ENCODE data around the gene ERBB3. TPM values are rescaled to one million over a fixed set of nuclear protein-coding genes. Genes with fewer than 3 reads are reported as not detected.

ERBB3 gene
- total RNA-seq, 1 experiment from 2014 or later, result 64.3 TPM

GRCh38 chr12:56117778-56118687 lies 38.1 kb downstream of the ERBB3 start, which contains the start of gene ZC3H10 (continued):
- TF ChIP-seq PRDM15 (CRISPR knock-in tag; IDR thresholded peaks at IDR 0.05) (no peak), ZNF416 (CRISPR knock-in tag; IDR thresholded peaks at IDR 0.05) (peak; percentile 100), ZNF219 (CRISPR knock-in tag; IDR thresholded peaks at IDR 0.05; ENCODE audit: borderline replicate concordance) (no peak), HMGA2 (CRISPR knock-in tag; IDR thresholded peaks at IDR 0.05) (no peak), MAX (CRISPR knock-in tag; IDR thresholded peaks at IDR 0.05) (peak; percentile 94), AFF4 (CRISPR knock-in tag; IDR thresholded peaks at IDR 0.05; ENCODE audit: borderline replicate concordance) (peak; percentile 99), ARID4B (CRISPR knock-in tag; IDR thresholded peaks at IDR 0.05; ENCODE audit: borderline replicate concordance) (peak; percentile 97), ZNF138 (CRISPR knock-in tag; conservative IDR thresholded peaks at IDR 0.05) (peak; percentile 82; the same call in 1 of the 2 replicates), ATF6 (CRISPR knock-in tag; IDR thresholded peaks at IDR 0.05) (no peak), ZNF532 (CRISPR knock-in tag; IDR thresholded peaks at IDR 0.05; ENCODE audit: borderline replicate concordance) (peak; percentile 99), ZNF512 (CRISPR knock-in tag; IDR thresholded peaks at IDR 0.05; ENCODE audit: borderline replicate concordance) (no peak), FOXP1 (CRISPR knock-in tag; IDR thresholded peaks at IDR 0.05; ENCODE audit: borderline replicate concordance) (peak; percentile 96), ESRRA (CRISPR knock-in tag; IDR thresholded peaks at IDR 0.05; ENCODE audit: borderline replicate concordance) (peak; percentile 78; the same call in 1 of the 2 replicates)
